Tibial nerve (tissue), 4 donors: Measurements from ENCODE around the gene MYCL. TPM values are rescaled to one million over a fixed set of nuclear protein-coding genes. Genes with fewer than 3 reads are reported as not detected.

Source experiments
- DNase-seq, 2 donors: peaks; one replicate each; pipeline ENCODE4 v3.0.0-alpha.2; 2019; ENCODE audit warnings: low spot score in 2 of 2
- H3K27ac ChIP-seq, 4 donors: fragments of 200-600 bp; sonication (generic) in 3 of 4; one replicate each; pipeline ENCODE4 v1.5.1; 2017 to 2019; ENCODE audit warnings: mild to moderate bottlenecking in 1 of 4
- H3K27me3 ChIP-seq, 2 donors: fragments of 200-600 bp; sonication (generic) in 1 of 2; one replicate each; pipeline versions ENCODE4 v1.5.1 to v1.6.0; 2017 to 2019
- H3K36me3 ChIP-seq, 3 donors: fragments of 200-600 bp; sonication (generic); one replicate each; pipeline ENCODE4 v1.5.1; 2018 to 2019
- H3K4me1 ChIP-seq, 4 donors: fragments of 200-600 bp; sonication (generic) in 3 of 4; one replicate each; pipeline ENCODE4 v1.5.1; 2017 to 2019
- H3K4me3 ChIP-seq, 4 donors: fragments of 200-600 bp; sonication (generic) in 3 of 4; one replicate each; pipeline ENCODE4 v1.5.1; 2017 to 2019; ENCODE audit warnings: mild to moderate bottlenecking in 1 of 4, moderate library complexity in 1 of 4
- H3K9me3 ChIP-seq, 4 donors: fragments of 200-600 bp; sonication (generic) in 3 of 4; one replicate each; pipeline ENCODE4 v1.5.1; 2017 to 2019
- EP300 ChIP-seq, 2 donors: sonication (generic); formaldehyde crosslinking; IDR thresholded peaks; one replicate each; pipeline ENCODE4 v1.6.1; 2017; ENCODE audit warnings: antibody characterized with exemption in 2 of 2, mild to moderate bottlenecking in 1 of 2
- POLR2A ChIP-seq, 2 donors: fragments of 450-650 bp; IDR thresholded peaks; one replicate each; pipeline ENCODE4 v1.6.1; 2017; ENCODE audit warnings: antibody characterized with exemption in 2 of 2, mild to moderate bottlenecking in 2 of 2, moderate library complexity in 2 of 2
- WGBS, 2 donors: methylation state at CpG; one replicate each; pipeline ENCODE4 v1.1.5; 2018; 5-methylcytosine and 5-hydroxymethylcytosine counted together
- total RNA-seq, 4 donors: library from RNA; depleted of rRNA; stranded (reverse); fragments of >200 nt; gene quantifications; one replicate each; pipeline ENCODE4 v1.1.0, GENCODE V29; 2016
- TF ChIP-seq, protein P1 (sequence below), 5 experiments: fragments of 200-600 bp in 3 of 5; fragments of 450-650 bp in 2 of 5; sonication (generic) in 3 of 5; IDR thresholded peaks; one replicate each; pipeline ENCODE4 v1.5.1; 2016 to 2019; ENCODE audit warnings: antibody characterized with exemption in 5 of 5, mild to moderate bottlenecking in 3 of 5, moderate library complexity in 2 of 5

MYCL gene
- total RNA-seq, 4 donors from 2014 or later: 0.30 to 1.8 (median 0.86) TPM

DNA sequence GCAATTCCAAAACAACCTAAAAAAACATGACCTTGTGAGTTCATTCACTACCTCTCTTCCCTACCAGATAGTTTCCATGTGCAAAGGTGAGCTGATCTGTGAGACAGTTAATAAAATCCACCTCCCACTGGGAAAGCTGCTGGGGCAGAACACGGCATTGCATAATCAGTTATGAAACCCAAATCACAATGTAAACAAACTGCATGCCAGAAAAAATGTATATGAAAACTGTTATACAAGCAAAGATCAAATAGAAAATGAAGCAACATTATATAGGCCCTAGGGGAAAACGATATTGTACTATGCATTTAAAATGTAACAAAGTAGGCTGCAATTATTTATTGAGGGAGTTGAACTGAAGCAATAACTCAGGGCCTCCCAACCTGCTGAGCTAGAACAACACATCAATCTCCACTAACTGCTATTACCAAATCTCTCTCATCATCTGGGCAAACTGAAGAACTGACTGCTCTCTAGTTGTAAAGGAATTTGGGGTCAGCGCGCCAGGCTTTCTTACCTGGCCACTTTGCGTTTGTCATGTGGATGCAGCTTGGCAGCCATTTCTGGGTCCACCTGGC, 49.4 kb downstream of the MYCL start:
- DNase-seq: no peak
- H3K36me3 ChIP-seq: peaks cover 0 to 75% (median 2%) of the 10 kb centered on the region in 3 donors
- no peak overlapping the region for H3K27ac ChIP-seq
- no peaks in the 10 kb centered on the region for H3K27me3 ChIP-seq
- 73 to 75% methylated on average over 5 of the region's 5 CpGs for WGBS, 2 donors
- no peaks in the 10 kb centered on the region for H3K9me3 ChIP-seq
- no peaks in the 10 kb centered on the region for H3K4me1 ChIP-seq
- no peak overlapping the region for H3K4me3 ChIP-seq
- no peak for TF ChIP-seq POLR2A (IDR thresholded peaks at IDR 0.05)
- TF ChIP-seq, protein P1, sequence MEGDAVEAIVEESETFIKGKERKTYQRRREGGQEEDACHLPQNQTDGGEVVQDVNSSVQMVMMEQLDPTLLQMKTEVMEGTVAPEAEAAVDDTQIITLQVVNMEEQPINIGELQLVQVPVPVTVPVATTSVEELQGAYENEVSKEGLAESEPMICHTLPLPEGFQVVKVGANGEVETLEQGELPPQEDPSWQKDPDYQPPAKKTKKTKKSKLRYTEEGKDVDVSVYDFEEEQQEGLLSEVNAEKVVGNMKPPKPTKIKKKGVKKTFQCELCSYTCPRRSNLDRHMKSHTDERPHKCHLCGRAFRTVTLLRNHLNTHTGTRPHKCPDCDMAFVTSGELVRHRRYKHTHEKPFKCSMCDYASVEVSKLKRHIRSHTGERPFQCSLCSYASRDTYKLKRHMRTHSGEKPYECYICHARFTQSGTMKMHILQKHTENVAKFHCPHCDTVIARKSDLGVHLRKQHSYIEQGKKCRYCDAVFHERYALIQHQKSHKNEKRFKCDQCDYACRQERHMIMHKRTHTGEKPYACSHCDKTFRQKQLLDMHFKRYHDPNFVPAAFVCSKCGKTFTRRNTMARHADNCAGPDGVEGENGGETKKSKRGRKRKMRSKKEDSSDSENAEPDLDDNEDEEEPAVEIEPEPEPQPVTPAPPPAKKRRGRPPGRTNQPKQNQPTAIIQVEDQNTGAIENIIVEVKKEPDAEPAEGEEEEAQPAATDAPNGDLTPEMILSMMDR (IDR thresholded peaks at IDR 0.05): no peak
- TF ChIP-seq EP300 (IDR thresholded peaks at IDR 0.05): no peak

DNA sequence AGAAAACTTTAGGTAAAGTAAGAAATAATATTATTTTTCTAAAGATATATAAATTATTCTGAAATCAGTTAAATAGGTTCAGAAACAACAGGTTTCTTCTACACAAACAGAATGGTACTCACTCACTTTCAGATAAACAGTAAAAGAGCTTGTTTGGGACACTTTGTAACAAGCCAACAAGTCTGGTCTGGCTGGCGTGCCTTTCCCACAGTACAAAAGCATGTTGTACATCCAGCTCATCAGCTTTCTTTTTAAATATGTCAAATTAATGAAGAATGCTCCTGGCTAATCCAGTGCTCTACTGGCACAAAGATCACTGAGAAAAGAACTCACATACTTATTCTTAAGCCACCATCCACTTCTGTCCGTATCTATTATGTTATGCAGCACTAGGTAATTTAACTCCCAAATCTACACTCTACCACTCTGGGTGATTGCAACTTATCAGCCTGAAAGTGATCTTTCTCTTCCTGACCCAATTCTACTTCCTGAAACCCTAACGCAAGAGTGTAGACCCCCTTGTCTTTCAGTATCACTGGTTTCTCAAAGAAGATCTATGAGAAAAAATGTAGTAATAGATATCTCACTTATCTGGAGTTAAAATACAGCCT, 51.0 kb downstream of the MYCL start:
- 84 to 86% methylated on average over 3 of the region's 3 CpGs for WGBS, 2 donors
- Histone ChIP-seq H3K4me3 (no peak overlapping the region), H3K36me3 (peaks cover 0 to 67% (median 4%) of the 10 kb centered on the region in 3 donors), H3K27ac (no peak overlapping the region), H3K9me3 (no peaks in the 10 kb centered on the region), H3K27me3 (no peaks in the 10 kb centered on the region), H3K4me1 (peaks cover 0 to 8% (median 5%) of the 10 kb centered on the region in 4 donors)
- no peak for DNase-seq
- TF ChIP-seq, protein P1 (IDR thresholded peaks at IDR 0.05): no peak
- TF ChIP-seq POLR2A (IDR thresholded peaks at IDR 0.05) (no peak), EP300 (IDR thresholded peaks at IDR 0.05) (no peak)

DNA sequence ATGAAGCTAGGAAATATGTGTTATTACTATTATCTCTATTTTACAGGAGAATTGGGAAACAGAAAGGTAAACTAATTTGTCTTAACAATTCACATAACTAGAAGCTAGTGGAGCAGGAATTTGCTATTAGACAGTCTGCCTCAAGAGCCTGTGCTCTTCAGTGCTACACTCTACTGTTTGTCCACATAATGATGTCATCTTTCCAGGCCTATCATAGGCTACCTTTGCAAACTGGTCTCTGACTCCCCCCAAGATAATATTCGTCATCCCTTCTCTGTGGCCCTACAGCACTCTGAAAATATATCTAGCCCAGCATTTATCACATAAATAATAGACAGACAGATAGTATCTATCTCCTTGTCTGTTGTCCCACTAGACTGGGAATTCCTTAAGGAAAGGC, 52.5 kb downstream of the MYCL start:
- no peak for DNase-seq
- Histone ChIP-seq H3K9me3 (no peaks in the 10 kb centered on the region), H3K27ac (no peak overlapping the region), H3K27me3 (no peaks in the 10 kb centered on the region), H3K4me3 (no peak overlapping the region), H3K36me3 (peaks cover 0 to 61% (median 4%) of the 10 kb centered on the region in 3 donors), H3K4me1 (peaks cover 0 to 14% (median 9%) of the 10 kb centered on the region in 4 donors)
- WGBS, 2 donors: 87 to 90% methylated on average over 1 of the region's 1 CpG
- TF ChIP-seq, protein P1 (IDR thresholded peaks at IDR 0.05): no peak
- no peak for TF ChIP-seq EP300 (IDR thresholded peaks at IDR 0.05)
- no peak for TF ChIP-seq POLR2A (IDR thresholded peaks at IDR 0.05)

DNA sequence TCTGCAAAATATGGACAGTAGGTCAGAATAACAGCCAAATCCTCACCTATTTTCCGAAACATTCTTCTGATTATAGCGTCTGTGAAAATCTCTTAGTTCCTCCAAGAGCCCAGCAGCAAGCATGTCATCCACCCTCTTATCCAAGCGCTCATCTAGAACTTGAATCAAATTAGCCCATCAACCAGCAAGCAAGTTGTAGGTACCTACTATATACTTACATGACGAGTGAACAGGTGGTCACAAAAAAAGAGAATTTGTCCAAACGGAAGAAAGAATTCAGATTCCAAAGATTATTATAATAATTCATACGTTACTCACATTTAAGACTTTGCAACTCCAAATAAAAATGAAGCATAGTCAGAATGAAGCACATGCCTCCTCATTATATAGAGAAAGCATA, 53.8 kb downstream of the MYCL start:
- TF ChIP-seq EP300 (IDR thresholded peaks at IDR 0.05) (no peak), POLR2A (IDR thresholded peaks at IDR 0.05) (no peak)
- TF ChIP-seq, protein P1 (IDR thresholded peaks at IDR 0.05): no peak
- H3K36me3 ChIP-seq: peaks cover 0 to 61% (median 4%) of the 10 kb centered on the region in 3 donors
- peaks cover 0 to 16% (median 9%) of the 10 kb centered on the region in 4 donors for H3K4me1 ChIP-seq
- no peak overlapping the region for H3K27ac ChIP-seq
- H3K27me3 ChIP-seq: no peaks in the 10 kb centered on the region
- 92 to 94% methylated on average over 6 of the region's 6 CpGs for WGBS, 2 donors
- H3K9me3 ChIP-seq: no peaks in the 10 kb centered on the region
- DNase-seq: no peak
- H3K4me3 ChIP-seq: no peak overlapping the region

DNA sequence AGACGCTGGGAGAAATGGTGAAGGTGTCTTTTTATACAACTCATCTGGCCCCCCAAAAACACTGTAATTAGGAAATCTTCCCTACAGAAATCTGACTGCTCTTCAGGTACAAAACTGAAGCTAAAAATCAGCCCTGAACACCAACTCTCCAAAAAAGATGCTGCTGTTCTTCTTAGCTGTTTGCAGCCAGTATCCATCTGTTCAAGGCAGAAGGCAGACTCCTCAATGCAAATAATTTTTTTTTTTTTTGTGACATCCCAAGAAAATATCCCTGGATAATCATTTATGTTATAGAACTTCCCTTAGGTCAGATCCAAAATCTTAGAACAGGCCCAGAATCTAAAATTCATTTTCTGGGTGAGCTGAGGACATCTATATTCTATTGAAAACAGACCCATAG, 54.9 kb downstream of the MYCL start:
- 87 to 100% methylated on average over 1 of the region's 1 CpG for WGBS, 2 donors
- no peak for DNase-seq
- Histone ChIP-seq H3K4me3 (no peak overlapping the region), H3K27ac (no peak overlapping the region), H3K4me1 (peaks cover 0 to 18% (median 12%) of the 10 kb centered on the region in 4 donors), H3K36me3 (peaks cover 0 to 69% (median 4%) of the 10 kb centered on the region in 3 donors), H3K9me3 (no peaks in the 10 kb centered on the region), H3K27me3 (no peaks in the 10 kb centered on the region)
- no peak for TF ChIP-seq EP300 (IDR thresholded peaks at IDR 0.05)
